HepG2 (cell line): Measurements from ENCODE around the gene IWS1. TPM values are rescaled to one million over a fixed set of nuclear protein-coding genes. Genes with fewer than 3 reads are reported as not detected.

Experiments used
- AHR ChIP-seq: IDR thresholded peaks from 2 replicates; pipeline ENCODE4 v1.6.1; 2018; ENCODE audit warnings: missing genetic modification reagents, missing compliant biosample characterization
- ARID4A ChIP-seq: sonication (generic); formaldehyde crosslinking; IDR thresholded peaks from 2 replicates; pipeline ENCODE4 v1.5.0; 2020; ENCODE audit warnings: mild to moderate bottlenecking, missing genetic modification reagents, borderline replicate concordance
- CAMTA2 ChIP-seq: sonication (generic); formaldehyde crosslinking; IDR thresholded peaks from 2 replicates; pipeline ENCODE4 v1.4.0; 2020; ENCODE audit warnings: mild to moderate bottlenecking, missing genetic modification reagents, borderline replicate concordance
- JUN ChIP-seq: sonication (generic); formaldehyde crosslinking; IDR thresholded peaks from 2 replicates; pipeline ENCODE4 v1.4.0; 2020; ENCODE audit warnings: mild to moderate bottlenecking, missing genetic modification reagents
- KLF12 ChIP-seq: sonication (generic); formaldehyde crosslinking; IDR thresholded peaks from 2 replicates; pipeline ENCODE4 v1.4.0; 2020; ENCODE audit warnings: missing genetic modification reagents, borderline replicate concordance
- MED1 ChIP-seq: sonication (generic); formaldehyde crosslinking; IDR thresholded peaks from 2 replicates; pipeline ENCODE4 v1.4.0; 2020; ENCODE audit warnings: missing genetic modification reagents
- MED8 ChIP-seq: sonication (generic); formaldehyde crosslinking; IDR thresholded peaks from 2 replicates; pipeline ENCODE4 v1.8.1; 2023; ENCODE audit warnings: mild to moderate bottlenecking, missing genetic modification reagents; ENCODE audit not compliant: insufficient replicate concordance
- MTF1 ChIP-seq: sonication (generic); formaldehyde crosslinking; IDR thresholded peaks from 2 replicates; pipeline ENCODE4 v1.5.0; 2020; ENCODE audit warnings: missing genetic modification reagents
- MXD1 ChIP-seq: sonication (generic); formaldehyde crosslinking; IDR thresholded peaks from 2 replicates; pipeline ENCODE4 v1.4.0; 2020; ENCODE audit warnings: mild to moderate bottlenecking, missing genetic modification reagents
- NAIF1 ChIP-seq: sonication (generic); formaldehyde crosslinking; IDR thresholded peaks from 2 replicates; pipeline ENCODE4 v1.5.0; 2020; ENCODE audit warnings: mild to moderate bottlenecking, missing genetic modification reagents, borderline replicate concordance
- NR0B2 ChIP-seq: sonication (generic); formaldehyde crosslinking; IDR thresholded peaks from 2 replicates; pipeline ENCODE4 v1.4.0; 2020; ENCODE audit warnings: mild to moderate bottlenecking, missing genetic modification reagents
- PHF8 ChIP-seq: sonication (generic); formaldehyde crosslinking; IDR thresholded peaks from 2 replicates; pipeline ENCODE4 v1.5.0; 2020; ENCODE audit warnings: missing genetic modification reagents
- PITX1 ChIP-seq: sonication (generic); formaldehyde crosslinking; IDR thresholded peaks from 2 replicates; pipeline ENCODE4 v1.5.1; 2020; ENCODE audit warnings: mild to moderate bottlenecking, missing genetic modification reagents
- PLRG1 ChIP-seq: fragments of 450-650 bp; conservative IDR thresholded peaks from 2 replicates; pipeline ENCODE4 v1.6.1; 2016
- RAD21 ChIP-seq: fragments of 450-650 bp; formaldehyde crosslinking; IDR thresholded peaks from 2 replicates; pipeline ENCODE4 v1.5.0; 2020; ENCODE audit warnings: mild to moderate bottlenecking
- RFX3 ChIP-seq: IDR thresholded peaks from 2 replicates; pipeline ENCODE4 v1.6.1; 2016; ENCODE audit warnings: missing biosample characterization, missing genetic modification reagents
- SOX13 ChIP-seq, 3 experiments: fragments of 450-650 bp in 1 of 3; sonication (generic) in 1 of 3; formaldehyde crosslinking in 1 of 3; IDR thresholded peaks in 2 of 3; conservative IDR thresholded peaks in 1 of 3; 2 replicates each; pipeline versions ENCODE4 v1.5.0 to v1.6.1; 2016 to 2020; ENCODE audit warnings: antibody characterized with exemption in 1 of 3, mild to moderate bottlenecking in 1 of 3, missing compliant biosample characterization in 1 of 3, missing genetic modification reagents in 1 of 3, moderate library complexity in 1 of 3
- ZMAT3 ChIP-seq: sonication (generic); formaldehyde crosslinking; conservative IDR thresholded peaks from 2 replicates; pipeline ENCODE4 v1.7.0; 2021; ENCODE audit warnings: missing genetic modification reagents
- ZNF503 ChIP-seq: sonication (generic); formaldehyde crosslinking; IDR thresholded peaks from 2 replicates; pipeline ENCODE4 v1.4.0; 2020; ENCODE audit warnings: missing genetic modification reagents
- ZNF75D ChIP-seq: sonication (generic); formaldehyde crosslinking; IDR thresholded peaks from 2 replicates; pipeline ENCODE4 v1.8.1; 2023; ENCODE audit warnings: missing genetic modification reagents, mild to moderate bottlenecking, borderline replicate concordance
- ZSCAN5A ChIP-seq: sonication (generic); formaldehyde crosslinking; IDR thresholded peaks from 2 replicates; pipeline ENCODE4 v1.8.0; 2022; ENCODE audit warnings: mild to moderate bottlenecking, missing genetic modification reagents, borderline replicate concordance
- polyA plus RNA-seq, 8 experiments: library from polyadenylated mRNA; depleted of rRNA in 3 of 8; stranded (reverse) in 7 of 8; unstranded in 1 of 8; fragments of >200 nt; fragmentation: Illumina TruSeq in 4 of 8; extraction: Trizol in 4 of 8; gene quantifications; 2 replicates each; pipeline versions ENCODE4 v1.2.1 to v1.2.3, GENCODE V29; 2011 to 2016; ENCODE audit warnings: low read depth in 4 of 8, missing spikeins in 1 of 8, mixed read lengths in 1 of 8; ENCODE audit not compliant: insufficient read depth in 1 of 8
- total RNA-seq, 5 experiments: library from RNA; depleted of rRNA; stranded (reverse); fragments of >200 nt; fragmentation: Illumina TruSeq; extraction: Trizol; gene quantifications; 2 replicates each; pipeline ENCODE4 v1.2.3, GENCODE V29; 2016; ENCODE audit warnings: low read depth in 1 of 5

IWS1 gene
- total and polyA plus RNA-seq, 2 of the 13 experiments (the other 11 are each of a cell fraction or from before 2014, with no cell fraction given): 28.9 to 62.3 TPM

- TF ChIP-seq NR0B2 (CRISPR knock-in tag): 0 out of 2 replicates have a peak, but pooled peaks have one; percentile 12
- no peak for TF ChIP-seq SOX13 (IDR thresholded peaks at IDR 0.05)
- TF ChIP-seq SOX13 (CRISPR knock-in tag; conservative IDR thresholded peaks at IDR 0.05 in 1 of 2, IDR thresholded peaks at IDR 0.05 in 1 of 2): no peak
- no peak for TF ChIP-seq RFX3 (CRISPR knock-in tag)
- TF ChIP-seq ARID4A: 0 out of 2 replicates have a peak, but pooled peaks have one; percentile 20
- no peak for TF ChIP-seq MED1 (CRISPR knock-in tag)
- no peak for TF ChIP-seq ZMAT3 (CRISPR knock-in tag)
- TF ChIP-seq NAIF1: no peak
- TF ChIP-seq PHF8 (CRISPR knock-in tag): 0 out of 2 replicates have a peak, but pooled peaks have one; percentile 5
- no peak for TF ChIP-seq ZNF503 (CRISPR knock-in tag)
- TF ChIP-seq MTF1 (CRISPR knock-in tag): no peak
- TF ChIP-seq ZSCAN5A (CRISPR knock-in tag): no peak
- TF ChIP-seq PLRG1: no peak
- no peak for TF ChIP-seq AHR (CRISPR knock-in tag)
- TF ChIP-seq KLF12 (CRISPR knock-in tag): no peak
- TF ChIP-seq MXD1: peak; percentile 47; the same call in 1 of the 2 replicates
- no peak for TF ChIP-seq RAD21 (CRISPR knock-in tag)
- TF ChIP-seq MED8 (CRISPR knock-in tag): no peak
- TF ChIP-seq ZNF75D: 0 out of 2 replicates have a peak, but pooled peaks have one; percentile 72
- peak; percentile 35; the same call in 1 of the 2 replicates for TF ChIP-seq PITX1 (CRISPR knock-in tag)
- 0 out of 2 replicates have a peak, but pooled peaks have one; percentile 23 for TF ChIP-seq JUN (CRISPR knock-in tag)
- peak; percentile 17; the same call in 1 of the 2 replicates for TF ChIP-seq CAMTA2 (CRISPR knock-in tag)
Measured at GRCh38 chr2:127437056-127437455, 89.2 kb downstream of the IWS1 start (continued).
